ENCODE data around the gene KIAA0513.

KIAA0513 gene

DNA sequence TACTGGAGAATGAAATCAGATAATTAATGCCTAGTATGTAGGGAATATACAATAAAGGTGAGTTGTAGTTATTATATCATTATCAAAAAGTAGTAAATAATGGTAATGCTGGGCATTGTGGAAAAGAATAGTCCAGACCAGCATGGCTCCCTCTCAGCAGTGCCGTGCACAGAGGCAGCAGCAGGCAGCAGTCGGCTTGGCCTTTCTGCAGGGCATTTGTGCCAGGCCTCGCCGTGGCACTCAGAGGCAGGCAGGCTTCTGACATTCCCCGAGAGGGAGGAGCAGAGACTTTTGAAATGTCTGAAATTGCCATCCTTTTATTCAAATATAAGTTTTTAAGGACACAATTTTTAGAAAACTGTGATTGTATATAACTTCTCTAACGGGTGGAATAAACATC, 15.0 kb downstream of the KIAA0513 start:
- no peak overlapping the region for H3K4me3 ChIP-seq (ENCODE audit: low read depth, low read length)
- TF ChIP-seq, protein P1, sequence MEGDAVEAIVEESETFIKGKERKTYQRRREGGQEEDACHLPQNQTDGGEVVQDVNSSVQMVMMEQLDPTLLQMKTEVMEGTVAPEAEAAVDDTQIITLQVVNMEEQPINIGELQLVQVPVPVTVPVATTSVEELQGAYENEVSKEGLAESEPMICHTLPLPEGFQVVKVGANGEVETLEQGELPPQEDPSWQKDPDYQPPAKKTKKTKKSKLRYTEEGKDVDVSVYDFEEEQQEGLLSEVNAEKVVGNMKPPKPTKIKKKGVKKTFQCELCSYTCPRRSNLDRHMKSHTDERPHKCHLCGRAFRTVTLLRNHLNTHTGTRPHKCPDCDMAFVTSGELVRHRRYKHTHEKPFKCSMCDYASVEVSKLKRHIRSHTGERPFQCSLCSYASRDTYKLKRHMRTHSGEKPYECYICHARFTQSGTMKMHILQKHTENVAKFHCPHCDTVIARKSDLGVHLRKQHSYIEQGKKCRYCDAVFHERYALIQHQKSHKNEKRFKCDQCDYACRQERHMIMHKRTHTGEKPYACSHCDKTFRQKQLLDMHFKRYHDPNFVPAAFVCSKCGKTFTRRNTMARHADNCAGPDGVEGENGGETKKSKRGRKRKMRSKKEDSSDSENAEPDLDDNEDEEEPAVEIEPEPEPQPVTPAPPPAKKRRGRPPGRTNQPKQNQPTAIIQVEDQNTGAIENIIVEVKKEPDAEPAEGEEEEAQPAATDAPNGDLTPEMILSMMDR (IDR thresholded peaks at IDR 0.05; ENCODE audit: low read depth, low read length), result no peak
- TF ChIP-seq POLR2A (IDR thresholded peaks at IDR 0.05; ENCODE audit: extremely low read depth, insufficient read length) (no peak), MYC (IDR thresholded peaks at IDR 0.05; ENCODE audit: low read depth, low read length) (no peak)
- TF ChIP-seq, protein P2, sequence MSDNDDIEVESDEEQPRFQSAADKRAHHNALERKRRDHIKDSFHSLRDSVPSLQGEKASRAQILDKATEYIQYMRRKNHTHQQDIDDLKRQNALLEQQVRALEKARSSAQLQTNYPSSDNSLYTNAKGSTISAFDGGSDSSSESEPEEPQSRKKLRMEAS (IDR thresholded peaks at IDR 0.05; ENCODE audit: low read depth, low read length), result no peak
- DNase-seq (ENCODE audit: low read depth), result no peak

DNA sequence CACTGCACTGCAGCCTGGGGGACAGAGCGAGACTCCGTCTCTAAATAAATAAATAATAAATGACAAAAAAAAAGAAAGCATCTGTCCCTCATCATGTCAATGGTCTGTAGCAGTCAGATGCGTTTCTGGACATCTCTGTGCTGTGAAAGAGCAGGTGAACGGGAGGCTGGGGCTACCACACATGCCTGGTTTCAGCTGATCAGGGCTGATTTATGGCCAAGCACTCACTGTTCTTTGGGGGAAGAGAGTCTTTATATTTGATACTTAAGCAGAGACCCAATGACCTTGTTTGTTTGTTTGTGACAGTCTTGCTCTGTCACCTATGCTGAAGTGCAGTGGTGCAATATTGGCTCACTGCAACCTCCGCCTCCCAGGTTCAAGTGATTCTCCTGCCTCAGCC, 17.5 kb downstream of the KIAA0513 start:
- DNase-seq (ENCODE audit: low read depth), result no peak
- TF ChIP-seq, protein P1 (IDR thresholded peaks at IDR 0.05; ENCODE audit: low read depth, low read length), result no peak
- TF ChIP-seq MYC (IDR thresholded peaks at IDR 0.05; ENCODE audit: low read depth, low read length) (no peak), POLR2A (IDR thresholded peaks at IDR 0.05; ENCODE audit: extremely low read depth, insufficient read length) (no peak)
- TF ChIP-seq, protein P2 (IDR thresholded peaks at IDR 0.05; ENCODE audit: low read depth, low read length), result no peak
- H3K4me3 ChIP-seq (ENCODE audit: low read depth, low read length), result no peak overlapping the region

DNA sequence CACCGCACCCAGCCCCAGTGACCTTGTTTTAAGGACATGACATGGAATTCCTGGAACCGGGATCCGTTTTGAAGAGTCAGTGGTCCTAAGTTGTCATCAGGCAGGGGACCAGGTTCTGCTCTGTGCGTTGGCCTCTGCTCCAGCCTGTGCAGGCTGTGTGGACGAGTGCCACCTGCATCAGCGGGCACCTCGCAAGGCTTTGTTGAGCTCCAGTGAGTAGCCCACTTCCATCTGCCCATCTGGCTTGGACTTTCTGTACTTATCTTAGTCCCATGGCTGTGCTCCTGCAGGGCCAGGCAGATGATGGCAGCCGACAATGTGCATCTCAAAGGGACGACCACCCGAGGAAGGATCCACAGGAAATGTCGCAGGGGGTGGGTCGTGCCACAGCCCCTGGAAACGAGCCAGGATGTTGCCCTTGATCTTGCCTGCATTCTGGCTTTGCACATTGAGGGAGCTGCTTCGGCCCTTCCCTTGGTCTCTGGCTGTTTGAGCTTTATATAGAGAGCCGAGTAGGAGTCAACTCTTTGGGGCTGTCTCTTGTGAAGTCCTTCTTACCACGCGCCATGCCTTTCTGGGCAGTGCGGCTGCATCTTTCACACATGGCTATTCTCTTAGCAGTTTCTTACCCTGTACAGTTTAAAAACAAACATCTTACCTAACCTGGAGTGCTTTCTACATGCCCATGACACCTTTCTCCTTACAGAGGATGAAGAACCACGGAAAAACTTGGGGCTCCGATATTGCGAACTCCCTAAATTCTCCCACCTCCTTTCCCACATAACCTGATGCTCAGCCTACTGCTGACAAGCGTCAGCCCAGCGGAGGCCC, 18.3 kb downstream of the KIAA0513 start:
- DNase-seq (ENCODE audit: low read depth), result no peak
- TF ChIP-seq, protein P1 (IDR thresholded peaks at IDR 0.05; ENCODE audit: low read depth, low read length), result no peak
- TF ChIP-seq, protein P2 (IDR thresholded peaks at IDR 0.05; ENCODE audit: low read depth, low read length), result no peak
- TF ChIP-seq POLR2A (IDR thresholded peaks at IDR 0.05; ENCODE audit: extremely low read depth, insufficient read length), result no peak
- TF ChIP-seq MYC (IDR thresholded peaks at IDR 0.05; ENCODE audit: low read depth, low read length), result no peak
- no peak overlapping the region for H3K4me3 ChIP-seq (ENCODE audit: low read depth, low read length)

DNA sequence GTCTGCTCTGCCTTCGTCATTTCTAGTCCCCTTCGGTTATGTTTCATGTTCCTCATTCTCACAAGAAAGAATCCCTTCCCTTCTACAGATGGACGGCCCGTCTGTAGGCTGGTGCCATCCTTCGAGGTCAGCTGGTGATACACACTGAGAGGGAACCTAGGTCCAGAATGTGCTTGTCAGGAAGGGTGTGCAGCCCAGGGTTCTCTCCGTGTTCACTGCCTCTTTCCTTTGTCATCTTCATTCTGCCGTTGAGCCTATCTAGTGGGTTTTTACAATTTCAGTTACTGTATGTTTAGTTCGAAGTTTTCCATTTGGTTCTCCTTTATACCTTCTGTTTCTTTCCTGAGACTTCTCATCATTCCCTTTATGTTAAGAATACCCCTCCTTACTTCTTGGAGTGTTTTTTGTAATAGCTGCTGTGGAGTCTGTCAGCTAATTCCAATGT, 18.9 kb downstream of the KIAA0513 start:
- TF ChIP-seq, protein P2 (IDR thresholded peaks at IDR 0.05; ENCODE audit: low read depth, low read length), result no peak
- TF ChIP-seq POLR2A (IDR thresholded peaks at IDR 0.05; ENCODE audit: extremely low read depth, insufficient read length) (no peak), MYC (IDR thresholded peaks at IDR 0.05; ENCODE audit: low read depth, low read length) (no peak)
- TF ChIP-seq, protein P1 (IDR thresholded peaks at IDR 0.05; ENCODE audit: low read depth, low read length), result no peak
- no peak for DNase-seq (ENCODE audit: low read depth)
- no peak overlapping the region for H3K4me3 ChIP-seq (ENCODE audit: low read depth, low read length)

DNA sequence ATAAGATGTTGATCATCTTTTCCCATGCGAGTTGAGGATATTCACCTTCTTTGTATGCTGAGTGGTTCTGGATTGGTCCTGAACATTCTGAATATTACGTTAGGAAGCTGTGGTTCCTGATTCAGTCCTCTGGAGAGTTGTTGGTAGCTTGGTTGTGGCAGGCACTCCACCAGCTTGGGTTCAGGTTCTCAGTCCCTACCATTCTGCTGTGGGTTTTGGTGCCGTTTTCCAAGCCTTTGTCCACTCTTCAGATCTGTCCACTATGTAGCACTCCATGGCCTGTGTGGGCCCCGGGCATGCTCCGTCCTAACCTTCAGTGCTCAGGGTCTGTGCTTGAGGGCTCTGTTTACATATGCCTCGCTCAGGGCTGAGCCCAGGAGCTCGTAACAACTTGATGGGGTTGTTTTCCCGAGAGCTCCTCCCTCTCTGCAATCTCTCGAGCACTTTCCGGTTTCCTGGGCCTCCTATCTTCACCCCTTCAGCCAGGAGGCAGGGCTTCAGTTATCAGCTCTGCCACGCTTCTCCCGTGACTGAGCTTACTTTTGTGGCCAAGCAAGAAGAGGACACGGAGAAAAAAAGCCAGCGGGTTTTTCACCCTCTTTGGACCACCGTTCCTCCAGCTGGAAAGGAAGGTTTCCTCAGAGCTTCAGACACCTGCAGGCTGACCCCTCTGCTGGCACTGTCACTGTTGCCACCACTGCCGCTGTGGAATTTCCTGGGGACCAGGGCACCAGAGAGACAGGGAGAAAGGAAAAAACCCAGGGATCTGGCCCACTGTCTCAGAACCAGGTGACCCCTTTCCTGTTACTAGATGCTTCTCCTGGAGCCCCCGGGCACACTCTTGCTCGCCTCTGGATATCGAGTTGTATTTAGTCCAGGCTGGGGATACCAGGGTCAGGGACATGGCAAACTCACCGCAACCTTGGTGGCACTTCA, 19.6 kb downstream of the KIAA0513 start:
- no peak overlapping the region for H3K4me3 ChIP-seq (ENCODE audit: low read depth, low read length)
- DNase-seq (ENCODE audit: low read depth), result no peak
- TF ChIP-seq, protein P1 (IDR thresholded peaks at IDR 0.05; ENCODE audit: low read depth, low read length), result no peak
- no peak for TF ChIP-seq POLR2A (IDR thresholded peaks at IDR 0.05; ENCODE audit: extremely low read depth, insufficient read length)
- TF ChIP-seq MYC (IDR thresholded peaks at IDR 0.05; ENCODE audit: low read depth, low read length), result no peak
- TF ChIP-seq, protein P2 (IDR thresholded peaks at IDR 0.05; ENCODE audit: low read depth, low read length), result no peak
